A673 (cell line): Measurements from ENCODE around the gene CYP2C19. TPM values are rescaled to one million over a fixed set of nuclear protein-coding genes. Genes with fewer than 3 reads are reported as not detected.

ENCODE experiments used
- BruUV-seq: library from RNA; stranded (reverse); fragments of 400-500 nt; replicated peaks from 2 replicates; lab custom pipeline; 2021; lab: Mats Ljungman, UMichigan
- CTCF ChIA-PET: fragments of 300-600 bp; sonication (Branson Sonifier 250); formaldehyde crosslinking; loops from one replicate; lab custom pipeline; 2022; ENCODE audit warnings: antibody characterized with exemption; lab: Charles Lee
- POLR2A ChIA-PET: fragments of 300-600 bp; sonication (Branson Sonifier 250); formaldehyde crosslinking; loops from one replicate; lab custom pipeline; 2022; ENCODE audit warnings: antibody characterized with exemption; ENCODE audit not compliant: low non-redundant PET; lab: Charles Lee
- DNase-seq: peaks from one replicate; pipeline ENCODE4 v3.0.0-alpha.2; 2015; ENCODE audit warnings: low spot score
- H3K27ac ChIP-seq: fragments of 200-600 bp; sonication (generic); 2 replicates; pipeline ENCODE4 v1.5.1; 2016; ENCODE audit warnings: mixed run types, low read depth, mild to moderate bottlenecking, mixed read lengths, antibody characterized with exemption, low read length; ENCODE audit not compliant: poor library complexity, severe bottlenecking
- H3K27me3 ChIP-seq: fragments of 200-600 bp; sonication (generic); replicated peaks from 2 replicates; pipeline ENCODE4 v1.6.1; 2017; ENCODE audit warnings: mixed run types, low read depth, mild to moderate bottlenecking, mixed read lengths, antibody characterized with exemption, low read length; ENCODE audit not compliant: insufficient read depth, poor library complexity
- H3K36me3 ChIP-seq: fragments of 200-600 bp; sonication (generic); 2 replicates; pipeline ENCODE4 v1.6.1; 2016; ENCODE audit warnings: mixed run types, mild to moderate bottlenecking, mixed read lengths, antibody characterized with exemption, low read length; ENCODE audit not compliant: insufficient read depth, poor library complexity, severe bottlenecking
- H3K4me1 ChIP-seq: fragments of 200-600 bp; sonication (generic); 2 replicates; pipeline ENCODE4 v1.6.1; 2017; ENCODE audit warnings: mixed run types, mild to moderate bottlenecking, mixed read lengths, antibody characterized with exemption, low read length; ENCODE audit not compliant: insufficient read depth, poor library complexity, severe bottlenecking
- H3K4me3 ChIP-seq: fragments of 200-600 bp; sonication (generic); 2 replicates; pipeline ENCODE4 v1.5.1; 2016; ENCODE audit warnings: low read depth, mixed run types, mild to moderate bottlenecking, mixed read lengths, low read length; ENCODE audit not compliant: poor library complexity, severe bottlenecking
- H3K9me3 ChIP-seq: fragments of 200-600 bp; sonication (generic); 2 replicates; pipeline ENCODE4 v1.6.1; 2016; ENCODE audit warnings: mixed run types, low read depth, mild to moderate bottlenecking, mixed read lengths, antibody characterized with exemption, low read length; ENCODE audit not compliant: poor library complexity, severe bottlenecking
- EZH2 ChIP-seq: fragments of 200-600 bp; sonication (generic); IDR thresholded peaks from 2 replicates; pipeline ENCODE4 v1.6.1; 2017; ENCODE audit warnings: borderline replicate concordance, low read depth, mild to moderate bottlenecking, mixed read lengths, antibody characterized with exemption, low read length; ENCODE audit not compliant: poor library complexity, severe bottlenecking
- intact Hi-C: fragments of 100-400 bp; cut with micrococcal nuclease; formaldehyde crosslinking; loops from one replicate; pipeline ENCODE4 v1.10.0; 2022; ENCODE audit not compliant: unreplicated experiment
- total RNA-seq: library from RNA; stranded (reverse); gene quantifications from 2 replicates; pipeline ENCODE4 v1.2.3, GENCODE V29; 2021
- TF ChIP-seq, protein P1 (sequence below): fragments of 300-800, 200-600 bp; sonication (generic); conservative IDR thresholded peaks from 2 replicates; pipeline ENCODE4 v1.5.1; 2017; ENCODE audit warnings: low read depth, mild to moderate bottlenecking, antibody characterized with exemption, low read length, moderate library complexity, mixed read lengths

CYP2C19 gene
- total RNA-seq, 1 experiment from 2014 or later = not detected

DNA sequence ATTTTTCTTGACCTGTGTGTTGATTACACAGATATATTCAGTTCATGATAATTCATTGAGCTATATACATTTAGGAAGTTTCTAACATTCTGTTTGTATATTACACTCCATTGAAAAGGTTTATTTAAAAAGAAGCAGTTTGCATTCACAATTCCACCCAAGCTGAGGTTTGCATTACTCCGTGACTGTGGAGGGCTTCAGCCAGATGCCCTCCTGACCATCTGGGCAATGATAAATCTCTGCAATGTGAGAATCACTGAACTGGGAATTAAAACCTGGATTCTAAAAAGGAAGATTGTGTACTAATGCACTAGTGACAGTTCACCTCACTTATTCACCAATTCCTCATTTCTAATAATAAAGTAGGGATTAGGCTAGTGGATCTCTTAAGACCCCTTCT is 139.6 kb downstream of the CYP2C19 start:
- H3K4me3 ChIP-seq = no peak overlapping the region
- no peaks in the 10 kb centered on the region for H3K4me1 ChIP-seq
- no TSS peak for BruUV-seq
- intact Hi-C loops = no loop called here
- H3K36me3 ChIP-seq = no peaks in the 10 kb centered on the region
- DNase-seq = no peak
- H3K9me3 ChIP-seq = no peaks in the 10 kb centered on the region
- H3K27me3 ChIP-seq = no peaks in the 10 kb centered on the region
- POLR2A ChIA-PET = no interaction called here
- TF ChIP-seq, protein P1, sequence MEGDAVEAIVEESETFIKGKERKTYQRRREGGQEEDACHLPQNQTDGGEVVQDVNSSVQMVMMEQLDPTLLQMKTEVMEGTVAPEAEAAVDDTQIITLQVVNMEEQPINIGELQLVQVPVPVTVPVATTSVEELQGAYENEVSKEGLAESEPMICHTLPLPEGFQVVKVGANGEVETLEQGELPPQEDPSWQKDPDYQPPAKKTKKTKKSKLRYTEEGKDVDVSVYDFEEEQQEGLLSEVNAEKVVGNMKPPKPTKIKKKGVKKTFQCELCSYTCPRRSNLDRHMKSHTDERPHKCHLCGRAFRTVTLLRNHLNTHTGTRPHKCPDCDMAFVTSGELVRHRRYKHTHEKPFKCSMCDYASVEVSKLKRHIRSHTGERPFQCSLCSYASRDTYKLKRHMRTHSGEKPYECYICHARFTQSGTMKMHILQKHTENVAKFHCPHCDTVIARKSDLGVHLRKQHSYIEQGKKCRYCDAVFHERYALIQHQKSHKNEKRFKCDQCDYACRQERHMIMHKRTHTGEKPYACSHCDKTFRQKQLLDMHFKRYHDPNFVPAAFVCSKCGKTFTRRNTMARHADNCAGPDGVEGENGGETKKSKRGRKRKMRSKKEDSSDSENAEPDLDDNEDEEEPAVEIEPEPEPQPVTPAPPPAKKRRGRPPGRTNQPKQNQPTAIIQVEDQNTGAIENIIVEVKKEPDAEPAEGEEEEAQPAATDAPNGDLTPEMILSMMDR = no peak
- no peak for TF ChIP-seq EZH2
- CTCF ChIA-PET = no interaction called here
- H3K27ac ChIP-seq = no peak overlapping the region

DNA sequence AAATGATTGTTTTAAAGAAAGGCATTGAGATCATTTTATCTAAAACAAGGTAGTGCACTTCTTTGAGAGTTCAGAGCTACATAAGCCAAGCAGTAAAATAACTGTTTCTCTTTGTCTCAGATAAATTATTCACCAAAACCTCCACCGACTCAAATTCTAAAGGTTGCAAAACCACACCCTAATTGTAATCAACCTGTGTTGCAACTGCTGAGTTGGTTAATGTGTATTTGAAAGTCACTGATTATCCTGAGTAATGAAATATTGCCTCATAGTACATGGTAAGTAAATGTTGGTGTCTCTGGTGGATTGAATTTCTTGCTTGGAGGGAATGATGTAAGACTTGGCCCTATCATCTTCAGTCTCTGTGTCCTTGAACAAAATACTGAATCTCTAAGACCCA is 140.1 kb downstream of the CYP2C19 start:
- DNase-seq = no peak
- BruUV-seq = no TSS peak
- no peaks in the 10 kb centered on the region for H3K4me1 ChIP-seq
- no peaks in the 10 kb centered on the region for H3K27me3 ChIP-seq
- POLR2A ChIA-PET = no interaction called here
- H3K36me3 ChIP-seq = no peaks in the 10 kb centered on the region
- H3K9me3 ChIP-seq = no peaks in the 10 kb centered on the region
- no peak overlapping the region for H3K4me3 ChIP-seq
- no peak for TF ChIP-seq EZH2
- TF ChIP-seq, protein P1 = no peak
- intact Hi-C loops = no loop called here
- CTCF ChIA-PET = no interaction called here
- no peak overlapping the region for H3K27ac ChIP-seq

Other genes starting within 250 kb of the CYP2C19 start
- 177 and 181 TPM in 2 replicates for gene HELLS, start 216.9 kb upstream of the CYP2C19 start, total RNA-seq
- not detected in 2 replicates for gene CYP2C18, start 79.0 kb upstream of the CYP2C19 start, total RNA-seq
- not detected in 2 replicates for gene CYP2C9, start 176.0 kb downstream of the CYP2C19 start, total RNA-seq